MCF 10A (cell line): Measurements from ENCODE around the gene BCAS3. TPM values are rescaled to one million over a fixed set of nuclear protein-coding genes. Genes with fewer than 3 reads are reported as not detected.
"Not testable (repeated sequence)": the region's sequence is repeated elsewhere in the genome, so short reads cannot be mapped to it uniquely, and the experiment has no call there.

Source experiments
- BruUV-seq: library from RNA; stranded (reverse); fragments of 400-500 nt; replicated peaks from 2 replicates; lab custom pipeline; 2021; lab: Mats Ljungman, UMichigan
- CTCF ChIA-PET: fragments of 300-600 bp; sonication (Branson Sonifier 250); formaldehyde crosslinking; extraction: SDS; loops from one replicate; lab custom pipeline; 2021; ENCODE audit warnings: antibody characterized with exemption, inconsistent platforms; lab: Yijun Ruan, JAX
- POLR2A ChIA-PET: fragments of 300-600, 350-650 bp; sonication (Branson Sonifier 250); formaldehyde crosslinking; extraction: SDS; loops from one replicate; lab custom pipeline; 2020; ENCODE audit warnings: antibody characterized with exemption, inconsistent platforms; lab: Yijun Ruan, JAX
- DNase-seq: peaks from one replicate; pipeline ENCODE4 v3.0.0-alpha.2; 2018; ENCODE audit not compliant: unreplicated experiment
- H3K27ac Mint-ChIP-seq: one replicate; pipeline ENCODE4 v1.8.0; 2022; ENCODE audit warnings: mild to moderate bottlenecking, low read depth, mixed read lengths; ENCODE audit not compliant: unreplicated experiment
- H3K27me3 Mint-ChIP-seq: one replicate; pipeline ENCODE4 v1.8.0; 2022; ENCODE audit warnings: mixed read lengths; ENCODE audit not compliant: insufficient read depth, unreplicated experiment
- H3K36me3 Mint-ChIP-seq: one replicate; pipeline ENCODE4 v1.8.0; 2022; ENCODE audit warnings: mild to moderate bottlenecking, moderate library complexity, mixed read lengths; ENCODE audit not compliant: insufficient read depth, unreplicated experiment
- H3K4me1 Mint-ChIP-seq: one replicate; pipeline ENCODE4 v1.8.0; 2022; ENCODE audit warnings: mixed read lengths; ENCODE audit not compliant: insufficient read depth, unreplicated experiment
- H3K4me3 Mint-ChIP-seq: one replicate; pipeline ENCODE4 v1.8.0; 2022; ENCODE audit warnings: mild to moderate bottlenecking, moderate library complexity, mixed read lengths; ENCODE audit not compliant: unreplicated experiment
- H3K9me3 Mint-ChIP-seq: one replicate; pipeline ENCODE4 v1.8.0; 2022; ENCODE audit warnings: mixed read lengths; ENCODE audit not compliant: unreplicated experiment
- intact Hi-C: fragments of 100-400 bp; cut with micrococcal nuclease; formaldehyde crosslinking; loops from 2 replicates; pipeline ENCODE4 v1.14.1; 2022
- total RNA-seq: library from RNA; stranded (reverse); gene quantifications from 2 replicates; pipeline ENCODE4 v1.2.3, GENCODE V29; 2022
- TF ChIP-seq, protein P1 (sequence below): fragments of 200-600 bp; IDR thresholded peaks from one replicate; pipeline ENCODE4 v1.8.0; 2022; ENCODE audit warnings: antibody characterized with exemption, mild to moderate bottlenecking; ENCODE audit not compliant: unreplicated experiment

BCAS3 gene
- total RNA-seq, 1 experiment from 2014 or later, result 14.6 TPM

- no peak for DNase-seq
- no peak overlapping the region for H3K27ac Mint-ChIP-seq
- intact Hi-C loops, result no loop called here
- H3K36me3 Mint-ChIP-seq, result peaks cover 14% of the 10 kb centered on the region
- BruUV-seq, result no TSS peak
- no peaks in the 10 kb centered on the region for H3K27me3 Mint-ChIP-seq
- no peaks in the 10 kb centered on the region for H3K4me1 Mint-ChIP-seq
- CTCF ChIA-PET, result interaction anchor here (1.0 kb wide), 1 partner anchor 368 kb away, joined by 4 read pairs; no protein-coding TSS in a partner anchor
- no peak overlapping the region for H3K4me3 Mint-ChIP-seq
- TF ChIP-seq, protein P1, sequence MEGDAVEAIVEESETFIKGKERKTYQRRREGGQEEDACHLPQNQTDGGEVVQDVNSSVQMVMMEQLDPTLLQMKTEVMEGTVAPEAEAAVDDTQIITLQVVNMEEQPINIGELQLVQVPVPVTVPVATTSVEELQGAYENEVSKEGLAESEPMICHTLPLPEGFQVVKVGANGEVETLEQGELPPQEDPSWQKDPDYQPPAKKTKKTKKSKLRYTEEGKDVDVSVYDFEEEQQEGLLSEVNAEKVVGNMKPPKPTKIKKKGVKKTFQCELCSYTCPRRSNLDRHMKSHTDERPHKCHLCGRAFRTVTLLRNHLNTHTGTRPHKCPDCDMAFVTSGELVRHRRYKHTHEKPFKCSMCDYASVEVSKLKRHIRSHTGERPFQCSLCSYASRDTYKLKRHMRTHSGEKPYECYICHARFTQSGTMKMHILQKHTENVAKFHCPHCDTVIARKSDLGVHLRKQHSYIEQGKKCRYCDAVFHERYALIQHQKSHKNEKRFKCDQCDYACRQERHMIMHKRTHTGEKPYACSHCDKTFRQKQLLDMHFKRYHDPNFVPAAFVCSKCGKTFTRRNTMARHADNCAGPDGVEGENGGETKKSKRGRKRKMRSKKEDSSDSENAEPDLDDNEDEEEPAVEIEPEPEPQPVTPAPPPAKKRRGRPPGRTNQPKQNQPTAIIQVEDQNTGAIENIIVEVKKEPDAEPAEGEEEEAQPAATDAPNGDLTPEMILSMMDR, result no peak
- POLR2A ChIA-PET, result no interaction called here
- no peaks in the 10 kb centered on the region for H3K9me3 Mint-ChIP-seq
Measured at GRCh38 chr17:61040666-61041065, 363.0 kb downstream of the BCAS3 start.

GRCh38 chr17:61042348-61042747 lies 364.7 kb downstream of the BCAS3 start:
- H3K4me1 Mint-ChIP-seq, BruUV-seq, POLR2A ChIA-PET, H3K27ac Mint-ChIP-seq, H3K4me3 Mint-ChIP-seq, CTCF ChIA-PET, H3K9me3 Mint-ChIP-seq, DNase-seq, H3K27me3 Mint-ChIP-seq, intact Hi-C loops: not testable (repeated sequence)
- peaks cover 14% of the 10 kb centered on the region for H3K36me3 Mint-ChIP-seq

- no TSS peak for BruUV-seq
- Mint-ChIP-seq H3K36me3 (no peaks in the 10 kb centered on the region), H3K9me3 (no peaks in the 10 kb centered on the region), H3K27me3 (no peaks in the 10 kb centered on the region), H3K4me1 (no peaks in the 10 kb centered on the region), H3K27ac (no peak overlapping the region), H3K4me3 (no peak overlapping the region)
- intact Hi-C loops, result no loop called here
- TF ChIP-seq, protein P1, result no peak
- DNase-seq, result no peak
- CTCF ChIA-PET, result no interaction called here
- POLR2A ChIA-PET, result no interaction called here
Measured at GRCh38 chr17:61047515-61047914, 369.9 kb downstream of the BCAS3 start.

- no peaks in the 10 kb centered on the region for H3K9me3 Mint-ChIP-seq
Measured at GRCh38 chr17:61048376-61049106, 370.9 kb downstream of the BCAS3 start.

More at GRCh38 chr17:61048376-61049106, 370.9 kb downstream of the BCAS3 start:
- intact Hi-C loops, result no loop called here
- no peak for DNase-seq
- ChIA-PET CTCF (interaction anchor here (0.5 kb wide), 1 partner anchor 40 kb away, joined by 3 read pairs; no protein-coding TSS in a partner anchor), POLR2A (no interaction called here)
- no peak overlapping the region for H3K27ac Mint-ChIP-seq
- no peak overlapping the region for H3K4me3 Mint-ChIP-seq
- BruUV-seq, result no TSS peak
- H3K4me1 Mint-ChIP-seq, result no peaks in the 10 kb centered on the region
- TF ChIP-seq, protein P1, result no peak
- H3K27me3 Mint-ChIP-seq, result no peaks in the 10 kb centered on the region
- H3K36me3 Mint-ChIP-seq, result no peaks in the 10 kb centered on the region
